GM18526 (cell line): ENCODE measurements around the gene GTF2H2.
"Not testable (repeated sequence)": the region's sequence is repeated elsewhere in the genome, so short reads cannot be mapped to it uniquely, and the experiment has no call there.

Source experiments
- POLR2A ChIP-seq: IDR thresholded peaks from 3 replicates; pipeline ENCODE4 v1.6.1; 2011; ENCODE audit not compliant: insufficient read length; ENCODE audit errors: extremely low read depth

GTF2H2 gene

DNA sequence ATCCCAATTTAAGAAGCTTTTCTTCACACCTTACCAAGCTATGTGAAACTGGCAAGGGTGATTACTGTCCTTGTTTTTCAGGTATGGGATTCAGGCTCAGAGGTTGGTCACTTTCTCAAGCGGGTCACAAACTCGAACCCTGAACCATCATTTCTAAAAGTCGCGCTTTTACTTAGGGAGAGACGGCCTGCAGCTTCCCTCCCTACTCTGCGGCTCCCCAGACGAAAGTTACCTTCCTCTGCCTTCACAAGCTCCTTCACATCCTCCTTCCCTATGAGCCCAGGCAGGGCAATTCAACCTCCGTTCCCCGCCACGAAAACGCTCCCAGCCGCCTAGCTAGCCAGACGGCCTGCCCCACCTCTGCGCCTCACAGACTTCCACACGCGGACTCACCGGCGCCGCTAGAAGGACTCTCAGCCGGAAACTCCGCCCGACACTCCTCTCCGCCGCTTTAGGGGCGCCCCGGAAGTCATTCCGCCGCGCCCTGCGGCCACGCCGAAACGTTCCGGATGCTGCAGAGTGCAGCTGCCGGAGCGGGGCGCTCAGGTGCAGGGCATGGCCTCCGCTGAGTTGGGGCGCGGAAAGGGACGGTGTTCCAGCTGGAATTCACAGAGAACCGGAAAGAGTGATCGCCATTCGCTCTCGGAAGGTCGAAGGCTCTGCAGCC, at the start of gene GTF2H2:
Gene GTF2H2, minus strand, starts transcription at position 415 of the 667 bp plus-strand sequence. CDS start 4,913 bp downstream, outside the sequence.
- not testable (repeated sequence) for TF ChIP-seq POLR2A

DNA sequence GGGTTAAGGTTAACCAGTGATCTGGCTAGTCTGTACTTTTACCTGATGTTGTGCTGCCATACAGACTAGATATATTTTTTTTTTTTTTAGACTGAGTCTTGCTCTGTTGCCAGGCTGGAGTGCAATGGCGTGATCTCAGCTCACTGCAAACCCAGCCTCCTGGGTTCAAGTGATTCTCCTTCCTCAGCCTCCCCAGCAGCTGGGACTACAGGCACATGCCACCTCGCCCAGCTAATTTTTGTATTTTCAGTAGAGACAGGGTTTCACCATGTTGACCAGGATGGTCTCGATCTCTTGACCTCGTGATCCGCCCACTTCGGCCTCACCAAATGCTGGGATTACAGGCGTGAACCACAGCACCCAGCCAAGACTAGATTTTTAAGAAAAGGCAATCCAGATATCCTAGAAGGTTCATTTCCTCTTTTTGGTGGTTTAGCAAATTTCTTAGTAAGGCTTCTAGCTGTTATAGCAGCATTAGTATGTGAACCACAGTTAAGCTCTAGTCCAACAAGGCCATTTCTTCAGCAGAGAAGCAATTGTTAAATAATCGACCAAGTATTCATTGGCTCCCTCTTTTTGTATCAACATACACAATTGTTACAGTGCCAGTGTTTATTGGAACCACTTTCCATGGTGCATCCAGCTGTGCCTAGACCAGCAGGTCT, 42.1 kb downstream of the GTF2H2 start, which contains the start of gene NAIP:
Gene NAIP, minus strand, starts transcription at position 51 of the 665 bp plus-strand sequence. CDS start 12,424 bp downstream, outside the sequence.
- not testable (repeated sequence) for TF ChIP-seq POLR2A

DNA sequence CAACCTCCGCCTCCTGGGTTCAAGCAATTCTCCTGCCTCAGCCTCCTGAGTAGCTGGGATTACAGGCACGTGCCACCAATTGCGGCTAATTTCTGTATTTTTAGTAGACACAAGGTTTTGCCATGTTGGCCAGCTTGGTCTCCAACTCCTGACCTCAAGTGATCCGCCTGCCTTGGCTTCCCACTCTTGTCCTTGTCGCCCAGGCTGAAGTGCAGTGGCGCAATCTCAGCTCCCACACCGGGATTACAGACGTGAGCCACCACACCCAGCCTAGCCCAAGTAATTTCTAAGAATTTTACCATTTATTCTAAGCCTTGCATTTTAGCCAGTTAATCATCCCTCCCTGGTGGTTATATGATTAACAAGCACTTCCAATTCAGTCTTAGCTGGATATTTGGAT, 53.3 kb downstream of the GTF2H2 start:
- no peak for TF ChIP-seq POLR2A

DNA sequence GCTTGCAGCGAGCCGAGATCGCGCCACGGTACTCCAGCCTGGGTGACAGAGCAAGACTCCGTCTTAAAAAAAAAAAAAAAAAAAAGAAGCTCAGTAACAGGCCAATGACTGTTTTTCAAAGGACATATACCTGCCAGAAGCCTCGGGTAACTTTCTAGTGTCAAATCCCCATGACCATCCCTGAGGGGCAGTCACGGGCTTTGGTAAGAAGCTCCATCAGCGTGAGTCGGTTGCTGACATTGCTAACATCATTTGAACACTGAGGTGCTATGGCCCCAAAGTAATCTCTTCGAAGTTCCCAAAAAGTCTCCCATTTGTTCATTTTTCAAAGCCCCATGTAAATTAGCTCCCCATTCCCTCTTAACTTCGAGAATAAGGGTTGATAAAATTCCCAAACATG, 53.9 kb downstream of the GTF2H2 start:
- no peak for TF ChIP-seq POLR2A

DNA sequence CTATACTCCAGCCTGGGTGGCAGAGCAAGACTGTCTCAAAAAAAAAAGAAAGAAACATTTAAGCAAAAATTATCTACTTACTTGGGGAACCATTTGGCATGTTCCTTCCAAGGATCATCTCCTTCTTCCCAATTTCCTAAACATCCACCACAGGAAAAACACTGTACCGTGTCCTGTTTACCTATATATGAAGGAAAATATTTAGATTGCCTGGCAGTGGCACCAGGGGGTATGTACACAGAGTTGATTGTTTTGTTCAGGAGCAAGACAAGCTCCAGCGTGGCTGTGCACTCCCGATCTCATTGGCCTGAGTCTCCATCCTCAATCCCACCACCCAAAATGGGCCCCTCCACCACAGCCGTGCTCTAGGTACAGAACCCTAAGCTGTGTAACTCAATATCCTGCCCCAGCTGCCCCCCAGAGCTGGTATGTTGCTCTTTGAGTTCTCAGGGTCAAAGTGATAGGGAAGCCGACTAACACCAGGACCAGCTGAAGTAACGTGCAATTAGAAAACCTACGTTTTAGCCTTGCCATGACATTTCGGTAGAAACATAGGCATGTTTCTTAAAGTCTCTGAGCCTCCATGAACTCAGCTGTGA, 56.2 kb downstream of the GTF2H2 start:
- no peak for TF ChIP-seq POLR2A
